UCSD-AML1 (cell line): Measurements from ENCODE around the gene HDGFL2.

Source experiments
- DNase-seq: peaks from one replicate; lab custom pipeline; 2025; ENCODE audit not compliant: unreplicated experiment; lab: John Stamatoyannopoulos, UW

The HDGFL2 gene

GRCh38 chr19:4550479-4551050 is 78.5 kb downstream of the HDGFL2 start:
- DNase-seq, result no peak
